PC-9 (cell line): ENCODE measurements around the gene PRKAG2. TPM values are rescaled to one million over a fixed set of nuclear protein-coding genes. Genes with fewer than 3 reads are reported as not detected.

Source experiments
- BruUV-seq: library from RNA; stranded (reverse); fragments of 400-500 nt; replicated peaks from 2 replicates; lab custom pipeline; 2021; lab: Mats Ljungman, UMichigan
- CTCF ChIA-PET: fragments of 300-600 bp; sonication (Branson Sonifier 250); formaldehyde crosslinking; loops from one replicate; lab custom pipeline; 2022; ENCODE audit warnings: antibody characterized with exemption; lab: Charles Lee
- POLR2A ChIA-PET: fragments of 300-600 bp; sonication (Branson Sonifier 250); formaldehyde crosslinking; loops from one replicate; lab custom pipeline; 2022; ENCODE audit warnings: antibody characterized with exemption; ENCODE audit not compliant: unreplicated experiment; lab: Charles Lee
- DNase-seq, 2 experiments: peaks; one replicate each; pipeline versions ENCODE4 v3.0.0 to v3.0.0-alpha.2; 2015 to 2022; ENCODE audit warnings: mixed read lengths in 1 of 2
- H2AFZ ChIP-seq: fragments of 200-600 bp; sonication (generic); 2 replicates; pipeline ENCODE4 v1.8.1; 2017; ENCODE audit warnings: antibody characterized with exemption
- H3F3A ChIP-seq: fragments of 200-600 bp; sonication (generic); 2 replicates; pipeline ENCODE4 v1.8.1; 2017; ENCODE audit warnings: antibody characterized with exemption, mild to moderate bottlenecking, low read depth; ENCODE audit not compliant: insufficient read depth
- H3K27ac ChIP-seq: fragments of 200-600 bp; sonication (generic); 2 replicates; pipeline ENCODE4 v1.6.1; 2016; ENCODE audit warnings: mixed run types
- H3K27me3 ChIP-seq: fragments of 200-600 bp; sonication (generic); 2 replicates; pipeline ENCODE4 v1.6.1; 2016; ENCODE audit warnings: low read depth, mixed run types; ENCODE audit not compliant: insufficient read depth
- H3K36me3 ChIP-seq: fragments of 200-600 bp; sonication (generic); 2 replicates; pipeline ENCODE4 v1.6.1; 2016; ENCODE audit warnings: low read depth, mixed run types
- H3K4me1 ChIP-seq: fragments of 200-600 bp; sonication (generic); replicated peaks from 2 replicates; pipeline ENCODE4 v1.6.1; 2016; ENCODE audit warnings: mixed run types; ENCODE audit not compliant: insufficient read depth
- H3K4me2 ChIP-seq: fragments of 200-600 bp; sonication (generic); 2 replicates; pipeline ENCODE4 v1.6.1; 2017; ENCODE audit warnings: mixed run types
- H3K4me3 ChIP-seq: fragments of 200-600 bp; sonication (generic); 2 replicates; pipeline ENCODE4 v1.6.1; 2016; ENCODE audit warnings: mixed run types
- H3K79me2 ChIP-seq: fragments of 200-600 bp; sonication (generic); 2 replicates; pipeline ENCODE4 v1.6.1; 2017; ENCODE audit warnings: low read depth, mixed run types
- H3K9me2 ChIP-seq: fragments of 200-600 bp; sonication (generic); 2 replicates; pipeline ENCODE4 v1.8.1; 2017; ENCODE audit warnings: mild to moderate bottlenecking; ENCODE audit not compliant: insufficient read depth
- H3K9me3 ChIP-seq: fragments of 200-600 bp; sonication (generic); 2 replicates; pipeline ENCODE4 v1.8.1; 2016; ENCODE audit warnings: low read depth; ENCODE audit not compliant: insufficient read depth
- H4K20me1 ChIP-seq: fragments of 200-600 bp; sonication (generic); 2 replicates; pipeline ENCODE4 v1.8.1; 2017; ENCODE audit not compliant: insufficient read depth
- CTCF ChIP-seq: fragments of 200-600 bp; sonication (generic); conservative IDR thresholded peaks from 2 replicates; pipeline ENCODE4 v1.6.1; 2017; ENCODE audit warnings: mixed run types, antibody characterized with exemption, mild to moderate bottlenecking, moderate library complexity
- EZH2 ChIP-seq: fragments of 200-600 bp; sonication (generic); IDR thresholded peaks from 2 replicates; pipeline ENCODE4 v1.8.0; 2017; ENCODE audit warnings: antibody characterized with exemption, low read depth
- intact Hi-C: fragments of 100-400 bp; cut with micrococcal nuclease; formaldehyde crosslinking; loops from one replicate; pipeline ENCODE4 v1.10.0; 2022; ENCODE audit not compliant: unreplicated experiment
- total RNA-seq: library from RNA; stranded (reverse); gene quantifications from 2 replicates; pipeline ENCODE4 v1.2.3, GENCODE V29; 2021

The PRKAG2 gene
- total RNA-seq, 1 experiment from 2014 or later = 37.3 TPM

GRCh38 chr7:151566897-151567320 lies 310.0 kb downstream of the PRKAG2 start:
- no peaks in the 10 kb centered on the region for H4K20me1 ChIP-seq
- no peaks in the 10 kb centered on the region for H3K36me3 ChIP-seq
- peak in 1 of 2 experiments; percentile 38 for DNase-seq
- intact Hi-C loops = no loop called here
- H3K4me3 ChIP-seq = no peak overlapping the region
- no peak for TF ChIP-seq CTCF
- TF ChIP-seq EZH2 = no peak
- H3K4me1 ChIP-seq = no peaks in the 10 kb centered on the region
- no peaks in the 10 kb centered on the region for H3K27me3 ChIP-seq
- no peak overlapping the region for H3K27ac ChIP-seq
- no peak overlapping the region for H3K4me2 ChIP-seq
- H3K9me2 ChIP-seq = no peaks in the 10 kb centered on the region
- H3K9me3 ChIP-seq = no peaks in the 10 kb centered on the region
- peaks cover 6% of the 10 kb centered on the region; the same call in 1 of the 2 replicates for H3F3A ChIP-seq
- POLR2A ChIA-PET = no interaction called here
- no peaks in the 10 kb centered on the region for H3K79me2 ChIP-seq
- H2AFZ ChIP-seq = no peak overlapping the region
- no TSS peak for BruUV-seq
- CTCF ChIA-PET = no interaction called here

DNA sequence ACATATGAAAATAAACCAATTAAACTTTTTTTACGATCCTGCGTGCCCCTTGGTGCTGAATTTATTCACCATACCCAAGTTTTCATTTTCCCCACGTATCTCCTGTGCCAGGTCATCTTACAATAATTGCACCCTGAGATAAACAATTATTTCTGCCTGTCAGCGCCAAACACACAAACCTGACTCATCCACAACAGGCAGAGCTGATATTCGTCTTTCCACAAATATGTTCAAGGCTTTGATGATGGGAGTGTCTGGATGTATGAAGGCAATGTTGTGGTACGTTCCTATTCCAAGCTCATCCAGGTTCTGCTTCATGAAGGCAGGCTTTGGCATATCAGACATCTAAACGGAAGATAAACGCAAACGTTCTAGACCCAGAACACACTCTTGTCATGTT lies 311.4 kb downstream of the PRKAG2 start:
- Histone ChIP-seq H3F3A (0 out of 2 replicates have a peak, but pooled peaks cover 6% of the 10 kb centered on the region), H3K9me2 (no peaks in the 10 kb centered on the region), H2AFZ (no peak overlapping the region), H3K27ac (no peak overlapping the region), H3K4me3 (no peak overlapping the region), H3K4me1 (no peaks in the 10 kb centered on the region), H3K4me2 (no peak overlapping the region), H3K27me3 (no peaks in the 10 kb centered on the region), H3K79me2 (no peaks in the 10 kb centered on the region), H3K9me3 (no peaks in the 10 kb centered on the region), H3K36me3 (0 out of 2 replicates have a peak, but pooled peaks cover under 1% of the 10 kb centered on the region), H4K20me1 (no peaks in the 10 kb centered on the region)
- BruUV-seq = no TSS peak
- ChIA-PET CTCF (no interaction called here), POLR2A (no interaction called here)
- intact Hi-C loops = no loop called here
- DNase-seq = no peak
- no peak for TF ChIP-seq EZH2

DNA sequence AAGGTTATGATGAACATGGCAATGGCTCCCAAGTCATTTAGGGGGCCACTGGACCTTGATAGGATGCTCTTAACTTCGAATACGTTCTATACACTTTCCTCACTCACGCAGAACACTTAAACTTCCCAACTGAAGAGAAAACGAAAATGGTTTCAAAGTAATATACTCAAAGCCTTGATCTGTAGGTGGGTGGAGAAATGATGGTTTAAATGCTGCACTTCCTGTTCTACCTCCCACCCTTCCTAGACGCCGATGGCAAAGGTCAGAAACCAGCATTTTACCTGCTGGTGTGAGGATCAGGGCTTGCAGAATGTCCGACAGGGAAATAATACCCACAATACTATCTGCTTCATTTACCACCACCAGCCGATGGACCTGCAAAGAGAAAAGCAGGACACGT lies 316.7 kb downstream of the PRKAG2 start:
- Histone ChIP-seq H3K36me3 (0 out of 2 replicates have a peak, but pooled peaks cover 12% of the 10 kb centered on the region), H3K9me3 (no peaks in the 10 kb centered on the region), H3K4me1 (no peaks in the 10 kb centered on the region), H3K27me3 (no peaks in the 10 kb centered on the region), H3K9me2 (no peaks in the 10 kb centered on the region), H3K4me2 (no peak overlapping the region), H3K27ac (no peak overlapping the region), H3K79me2 (no peaks in the 10 kb centered on the region), H4K20me1 (no peaks in the 10 kb centered on the region), H3F3A (0 out of 2 replicates have a peak, but pooled peaks cover 6% of the 10 kb centered on the region), H3K4me3 (no peak overlapping the region), H2AFZ (no peak overlapping the region)
- CTCF ChIA-PET = no interaction called here
- no peak for DNase-seq
- no TSS peak for BruUV-seq
- intact Hi-C loops = no loop called here
- TF ChIP-seq CTCF (no peak), EZH2 (no peak)
- POLR2A ChIA-PET = no interaction called here
